Mesenchymal stem cell (in vitro differentiated cells and primary cell): ENCODE results near the gene GABRG3.
A peak's percentile ranks its signal among the peaks of the same experiment; 100 is the strongest.

Source experiments
- DNase-seq: peaks from one replicate; pipeline ENCODE4 v3.0.0-alpha.2; 2013
- H2AFZ ChIP-seq: one replicate; pipeline ENCODE4 v1.6.1; 2013; ENCODE audit warnings: low read depth, mild to moderate bottlenecking, control low read depth, inconsistent platforms, low read length, moderate library complexity
- H2AK5ac ChIP-seq: 2 replicates; pipeline ENCODE4 v1.6.1; 2013; ENCODE audit warnings: low read length, moderate library complexity, mild to moderate bottlenecking, inconsistent platforms; ENCODE audit not compliant: severe bottlenecking
- H2BK120ac ChIP-seq: one replicate; pipeline ENCODE4 v1.6.1; 2013; ENCODE audit warnings: low read depth, mild to moderate bottlenecking, inconsistent platforms, low read length, moderate library complexity
- H2BK12ac ChIP-seq, 2 experiments: one replicate each; pipeline ENCODE4 v1.6.1; 2013; ENCODE audit warnings: inconsistent platforms in 2 of 2, low read length in 2 of 2, mild to moderate bottlenecking in 2 of 2, moderate library complexity in 2 of 2, control low read depth in 1 of 2
- H2BK15ac ChIP-seq: one replicate; pipeline ENCODE4 v1.6.1; 2013; ENCODE audit warnings: mild to moderate bottlenecking, low read depth, inconsistent platforms; ENCODE audit not compliant: poor library complexity, severe bottlenecking
- H2BK5ac ChIP-seq: 2 replicates; pipeline ENCODE4 v1.6.1; 2013; ENCODE audit warnings: low read depth, mild to moderate bottlenecking, low read length, control low read depth, inconsistent platforms; ENCODE audit not compliant: poor library complexity, severe bottlenecking
- H3K14ac ChIP-seq, 2 experiments: one replicate each; pipeline ENCODE4 v1.6.1; 2013; ENCODE audit warnings: inconsistent platforms in 2 of 2, low read length in 2 of 2, control low read depth in 1 of 2, mild to moderate bottlenecking in 1 of 2, moderate library complexity in 1 of 2
- H3K18ac ChIP-seq, 2 experiments: one replicate each; pipeline ENCODE4 v1.6.1; 2013; ENCODE audit warnings: inconsistent platforms in 2 of 2, low read length in 2 of 2, control low read depth in 1 of 2, low read depth in 1 of 2, mild to moderate bottlenecking in 1 of 2
- H3K23ac ChIP-seq, 2 experiments: one replicate each; pipeline ENCODE4 v1.6.1; 2013; ENCODE audit warnings: inconsistent platforms in 2 of 2, low read length in 2 of 2, mild to moderate bottlenecking in 2 of 2, moderate library complexity in 2 of 2, control low read depth in 1 of 2
- H3K27ac ChIP-seq: 2 replicates; pipeline ENCODE4 v1.5.1; 2013; ENCODE audit warnings: mild to moderate bottlenecking, moderate library complexity, low read length, control low read depth, inconsistent platforms; ENCODE audit not compliant: poor library complexity, severe bottlenecking
- H3K27me3 ChIP-seq, 2 experiments: 2 replicates each; pipeline versions ENCODE4 v1.6.1 to v1.7.0; 2013; ENCODE audit warnings: low read length in 2 of 2, mild to moderate bottlenecking in 2 of 2, moderate library complexity in 2 of 2, control low read depth in 1 of 2, inconsistent platforms in 1 of 2; ENCODE audit not compliant: control insufficient read depth in 1 of 2, insufficient read depth in 1 of 2
- H3K36me3 ChIP-seq, 2 experiments: 2 replicates each; pipeline versions ENCODE4 v1.6.1 to v1.7.0; 2013; ENCODE audit warnings: low read length in 2 of 2, control low read depth in 1 of 2, inconsistent platforms in 1 of 2, low read depth in 1 of 2, mild to moderate bottlenecking in 1 of 2; ENCODE audit not compliant: insufficient read depth in 2 of 2, control insufficient read depth in 1 of 2
- H3K4ac ChIP-seq, 2 experiments: one replicate each; pipeline ENCODE4 v1.6.1; 2013; ENCODE audit warnings: inconsistent platforms in 2 of 2, low read length in 2 of 2, mild to moderate bottlenecking in 2 of 2, moderate library complexity in 2 of 2, control low read depth in 1 of 2, low read depth in 1 of 2
- H3K4me1 ChIP-seq: 2 replicates; pipeline ENCODE4 v1.6.1; 2013; ENCODE audit warnings: low read depth, low read length, control low read depth; ENCODE audit not compliant: control insufficient read depth, insufficient read depth
- H3K4me2 ChIP-seq: 2 replicates; pipeline ENCODE4 v1.6.1; 2013; ENCODE audit warnings: low read length, mild to moderate bottlenecking, inconsistent platforms; ENCODE audit not compliant: poor library complexity, severe bottlenecking
- H3K4me3 ChIP-seq, 2 experiments: 2 replicates each; pipeline versions ENCODE4 v1.5.1 to v1.7.0; 2013; ENCODE audit warnings: low read length in 2 of 2, mild to moderate bottlenecking in 2 of 2, control low read depth in 1 of 2, low read depth in 1 of 2; ENCODE audit not compliant: insufficient read depth in 1 of 2
- H3K79me1 ChIP-seq: replicated peaks from 2 replicates; pipeline ENCODE4 v1.6.1; 2013; ENCODE audit warnings: mild to moderate bottlenecking, control low read depth, low read length, inconsistent platforms; ENCODE audit not compliant: poor library complexity, severe bottlenecking
- H3K9ac ChIP-seq: 2 replicates; pipeline ENCODE4 v1.7.0; 2013; ENCODE audit warnings: mild to moderate bottlenecking, low read length, moderate library complexity
- H3K9me3 ChIP-seq: 2 replicates; pipeline ENCODE4 v1.7.0; 2013; ENCODE audit warnings: mild to moderate bottlenecking, low read length; ENCODE audit not compliant: control insufficient read depth
- H4K8ac ChIP-seq: one replicate; pipeline ENCODE4 v1.6.1; 2013; ENCODE audit warnings: inconsistent platforms, mild to moderate bottlenecking, low read length, moderate library complexity
- H4K91ac ChIP-seq: one replicate; pipeline ENCODE4 v1.6.1; 2013; ENCODE audit warnings: mild to moderate bottlenecking, low read length, inconsistent platforms
- WGBS: methylation state at CpG from one replicate; pipeline ENCODE4 v1.1.7; 2013; ENCODE audit warnings: mixed read lengths; 5-methylcytosine and 5-hydroxymethylcytosine counted together

The GABRG3 gene

DNA sequence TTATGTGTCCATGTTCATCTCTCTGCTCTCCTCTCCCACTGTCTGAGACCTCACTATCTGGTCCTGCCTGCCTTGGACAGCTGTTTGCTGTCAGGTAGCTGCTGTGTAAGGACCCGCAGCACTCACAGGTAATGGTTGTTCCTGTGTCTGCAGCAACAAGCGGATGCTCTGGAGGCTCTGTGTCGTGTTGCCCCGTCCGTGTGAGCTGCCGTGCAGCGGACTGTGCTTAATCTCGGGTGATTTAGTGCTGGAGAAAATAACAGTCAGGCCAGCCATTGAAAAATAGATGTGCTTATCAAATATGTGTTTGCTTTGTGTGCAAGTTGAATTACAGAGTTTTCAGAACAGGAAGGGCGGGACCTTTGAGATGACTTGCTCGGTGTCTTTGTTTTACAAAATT is 121.4 kb downstream of the GABRG3 start:
- Histone ChIP-seq H3K9ac (no peak overlapping the region), H3K4ac (no peak overlapping the region), H3K18ac (no peak overlapping the region), H3K36me3 (no peaks in the 10 kb centered on the region), H4K91ac (no peak overlapping the region), H3K14ac (no peak overlapping the region), H2BK5ac (no peak overlapping the region), H2BK15ac (no peak overlapping the region), H3K27ac (no peak overlapping the region), H2AK5ac (no peak overlapping the region), H3K79me1 (no peaks in the 10 kb centered on the region), H4K8ac (no peak overlapping the region), H3K23ac (no peak overlapping the region), H3K4me3 (no peak overlapping the region), H2AFZ (no peak overlapping the region), H3K4me2 (no peak overlapping the region), H2BK12ac (no peak overlapping the region), H2BK120ac (no peak overlapping the region), H3K9me3 (no peaks in the 10 kb centered on the region), H3K27me3 (no peaks in the 10 kb centered on the region), H3K4me1 (no peaks in the 10 kb centered on the region)
- 87% methylated on average over 10 of the region's 10 CpGs for WGBS
- DNase-seq = no peak

DNA sequence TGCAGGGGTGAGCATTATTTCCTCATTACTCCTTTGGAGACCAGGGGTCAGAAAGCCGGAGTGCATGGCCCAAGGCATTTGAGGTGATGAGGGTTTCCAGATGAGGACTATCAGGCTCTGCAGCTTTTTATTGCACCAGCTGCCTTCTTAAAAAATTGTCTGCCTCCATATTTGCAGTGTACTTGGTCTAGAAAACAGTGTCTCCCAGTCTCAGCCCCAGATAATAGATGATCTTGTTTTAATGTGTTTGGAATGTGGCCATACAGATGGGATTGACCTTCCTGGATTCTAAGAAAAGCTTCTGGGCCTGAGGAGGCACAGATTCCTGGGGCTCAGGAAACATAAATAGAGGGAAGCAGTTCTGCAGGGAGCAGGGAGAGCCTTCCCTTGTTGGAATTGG is 123.3 kb downstream of the GABRG3 start:
- Histone ChIP-seq H3K79me1 (no peaks in the 10 kb centered on the region), H3K4me2 (no peak overlapping the region), H2AFZ (no peak overlapping the region), H3K4me1 (no peaks in the 10 kb centered on the region), H3K27ac (no peak overlapping the region), H3K9me3 (no peaks in the 10 kb centered on the region), H3K18ac (no peak overlapping the region), H3K4ac (no peak overlapping the region), H2BK5ac (no peak overlapping the region), H3K23ac (no peak overlapping the region), H3K14ac (no peak overlapping the region), H2BK120ac (no peak overlapping the region), H3K27me3 (no peaks in the 10 kb centered on the region), H4K91ac (no peak overlapping the region), H4K8ac (no peak overlapping the region), H2AK5ac (no peak overlapping the region), H3K9ac (no peak overlapping the region), H3K36me3 (no peaks in the 10 kb centered on the region), H3K4me3 (no peak overlapping the region), H2BK15ac (no peak overlapping the region), H2BK12ac (no peak overlapping the region)
- DNase-seq = no peak
- 33% methylated on average over 1 of the region's 1 CpG for WGBS

DNA sequence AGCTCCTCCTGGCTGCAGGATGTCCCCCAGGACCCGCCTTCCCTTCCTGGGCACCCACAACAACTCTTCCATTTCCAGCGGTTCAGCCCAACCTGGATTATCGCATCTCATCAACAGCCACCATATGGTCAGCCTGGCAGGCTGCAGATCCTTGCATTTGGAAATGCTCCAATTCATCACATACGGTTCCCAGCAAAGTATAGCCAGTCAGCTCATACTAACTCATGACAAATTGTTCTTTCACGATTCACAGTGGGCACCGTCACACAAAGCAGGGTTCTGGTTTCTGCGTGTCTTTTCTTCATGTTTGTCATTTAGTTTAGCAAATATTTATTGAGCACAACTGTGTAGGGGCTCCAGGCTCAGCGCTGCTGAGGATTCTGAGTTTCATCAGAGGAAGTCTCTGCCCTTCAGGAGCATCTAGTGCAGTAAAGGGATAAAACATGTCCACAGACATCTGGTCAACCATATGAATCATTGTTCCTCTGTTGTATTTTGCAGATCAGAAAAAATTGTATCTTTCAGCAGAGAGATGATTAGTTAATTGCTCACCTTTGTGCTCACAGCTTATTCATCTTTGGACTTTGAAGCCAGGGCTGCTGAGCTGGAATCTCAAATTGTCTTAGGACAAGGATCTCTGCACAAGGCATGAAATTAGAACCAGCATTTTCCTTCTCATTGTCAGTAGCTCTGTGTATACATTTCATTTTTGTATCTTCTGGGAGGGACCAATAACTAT is 125.1 kb downstream of the GABRG3 start:
- H3K14ac ChIP-seq = no peak overlapping the region
- no peak overlapping the region for H3K4me2 ChIP-seq
- DNase-seq = peak; percentile 7
- H2BK120ac ChIP-seq = no peak overlapping the region
- no peak overlapping the region for H2AFZ ChIP-seq
- no peak overlapping the region for H3K23ac ChIP-seq
- H4K91ac ChIP-seq = no peak overlapping the region
- no peaks in the 10 kb centered on the region for H3K4me1 ChIP-seq
- no peak overlapping the region for H2BK5ac ChIP-seq
- H3K9me3 ChIP-seq = no peaks in the 10 kb centered on the region
- no peaks in the 10 kb centered on the region for H3K36me3 ChIP-seq
- H2AK5ac ChIP-seq = no peak overlapping the region
- H3K79me1 ChIP-seq = no peaks in the 10 kb centered on the region
- no peak overlapping the region for H3K18ac ChIP-seq
- H3K9ac ChIP-seq = no peak overlapping the region
- WGBS = 54% methylated on average over 8 of the region's 8 CpGs
- H2BK15ac ChIP-seq = no peak overlapping the region
- no peak overlapping the region for H2BK12ac ChIP-seq
- H4K8ac ChIP-seq = no peak overlapping the region
- no peaks in the 10 kb centered on the region for H3K27me3 ChIP-seq
- no peak overlapping the region for H3K4me3 ChIP-seq
- H3K27ac ChIP-seq = no peak overlapping the region
- H3K4ac ChIP-seq = no peak overlapping the region

DNA sequence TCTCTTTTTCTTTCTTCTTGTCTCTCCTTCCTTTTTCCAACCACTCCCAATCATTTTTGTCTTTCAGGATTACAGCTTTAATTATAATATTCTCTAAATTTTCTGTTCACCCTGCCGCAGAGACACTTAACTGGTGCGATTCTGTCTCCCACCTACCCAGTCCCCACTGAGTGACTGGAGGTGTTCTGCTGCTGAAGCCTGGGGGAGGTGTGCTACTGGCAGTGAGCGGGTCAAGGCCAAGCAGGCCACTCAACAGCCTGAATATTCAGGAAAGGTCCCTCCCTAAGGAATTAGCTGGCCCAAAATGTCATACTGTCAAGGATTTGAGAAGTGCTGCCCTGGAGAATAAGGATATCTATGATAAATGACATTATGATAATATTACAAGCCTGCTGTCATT is 126.5 kb downstream of the GABRG3 start:
- no peaks in the 10 kb centered on the region for H3K36me3 ChIP-seq
- no peak overlapping the region for H3K4me2 ChIP-seq
- no peak overlapping the region for H4K91ac ChIP-seq
- no peak overlapping the region for H3K18ac ChIP-seq
- H2BK5ac ChIP-seq = no peak overlapping the region
- 52% methylated on average over 3 of the region's 3 CpGs for WGBS
- no peak overlapping the region for H2BK120ac ChIP-seq
- H3K23ac ChIP-seq = no peak overlapping the region
- H2BK12ac ChIP-seq = no peak overlapping the region
- H2BK15ac ChIP-seq = no peak overlapping the region
- H3K9ac ChIP-seq = no peak overlapping the region
- H3K4ac ChIP-seq = no peak overlapping the region
- H3K9me3 ChIP-seq = no peaks in the 10 kb centered on the region
- no peak for DNase-seq
- H3K27me3 ChIP-seq = no peaks in the 10 kb centered on the region
- H3K79me1 ChIP-seq = no peaks in the 10 kb centered on the region
- no peaks in the 10 kb centered on the region for H3K4me1 ChIP-seq
- no peak overlapping the region for H2AFZ ChIP-seq
- H2AK5ac ChIP-seq = no peak overlapping the region
- H4K8ac ChIP-seq = no peak overlapping the region
- H3K27ac ChIP-seq = no peak overlapping the region
- no peak overlapping the region for H3K4me3 ChIP-seq
- no peak overlapping the region for H3K14ac ChIP-seq
